Spinal cord (tissue), 10 donors: ENCODE measurements around the gene POU2AF1. TPM values are rescaled to one million over a fixed set of nuclear protein-coding genes. Genes with fewer than 3 reads are reported as not detected.

Experiments used
- DNase-seq, 6 donors: peaks; one replicate each; pipeline versions ENCODE4 v3.0.0 to v3.0.0-alpha.2; 2013 to 2015; ENCODE audit warnings: low spot score in 6 of 6, low read depth in 4 of 6
- H3K27ac ChIP-seq: one replicate; pipeline ENCODE4 v1.5.1; 2013; ENCODE audit warnings: low read depth, low read length, control low read depth
- H3K27me3 ChIP-seq: one replicate; pipeline ENCODE4 v1.6.1; 2013; ENCODE audit warnings: low read length; ENCODE audit not compliant: control insufficient read depth, insufficient read depth
- H3K36me3 ChIP-seq: one replicate; pipeline ENCODE4 v1.6.1; 2013; ENCODE audit warnings: low read length; ENCODE audit not compliant: control insufficient read depth, insufficient read depth
- H3K4me1 ChIP-seq: one replicate; pipeline ENCODE4 v1.6.1; 2013; ENCODE audit warnings: low read length; ENCODE audit not compliant: control insufficient read depth, insufficient read depth
- H3K4me3 ChIP-seq: one replicate; pipeline ENCODE4 v1.5.1; 2013; ENCODE audit warnings: low read depth, low read length, control low read depth
- H3K9me3 ChIP-seq: one replicate; pipeline ENCODE4 v1.6.1; 2013; ENCODE audit warnings: low read length; ENCODE audit not compliant: control insufficient read depth, insufficient read depth
- WGBS: methylation state at CpG from one replicate; pipeline ENCODE4 v1.1.5; 2013; ENCODE audit warnings: missing lambda C conversion rate; ENCODE audit not compliant: insufficient coverage; 5-methylcytosine and 5-hydroxymethylcytosine counted together
- polyA plus RNA-seq, 2 donors: library from polyadenylated mRNA; unstranded; fragments of 120-200 nt; gene quantifications; one replicate each; pipeline ENCODE4 v1.2.1, GENCODE V29; 2013; ENCODE audit not compliant: insufficient read length in 2 of 2
- total RNA-seq, 2 donors: library from RNA; depleted of rRNA in 1 of 2; stranded (reverse); fragments of 120-200 nt in 1 of 2; fragments of >200 nt in 1 of 2; gene quantifications; one replicate each; pipeline versions ENCODE4 v1.2.3 to v1.2.4, GENCODE V29; 2013 to 2014
- donor health status: healthy.

The POU2AF1 gene
- total and polyA plus RNA-seq, 4 donors, result 0.27 to 4.5 (median 0.51) TPM

- Histone ChIP-seq H3K36me3 (no peaks in the 10 kb centered on the region), H3K9me3 (no peaks in the 10 kb centered on the region), H3K27me3 (no peaks in the 10 kb centered on the region), H3K27ac (no peak overlapping the region), H3K4me1 (no peaks in the 10 kb centered on the region), H3K4me3 (no peak overlapping the region)
- 64% methylated on average over 4 of the region's 6 CpGs for WGBS
- DNase-seq, result no peak
Observed at GRCh38 chr11:111310723-111311122, 68.4 kb downstream of the POU2AF1 start.

- WGBS, result 84% methylated on average over 3 of the region's 3 CpGs
- no peaks in the 10 kb centered on the region for H3K4me1 ChIP-seq
- H3K9me3 ChIP-seq, result no peaks in the 10 kb centered on the region
- no peaks in the 10 kb centered on the region for H3K27me3 ChIP-seq
- DNase-seq, result no peak
- H3K36me3 ChIP-seq, result no peaks in the 10 kb centered on the region
- H3K4me3 ChIP-seq, result no peak overlapping the region
- H3K27ac ChIP-seq, result no peak overlapping the region
Observed at GRCh38 chr11:111310088-111310487, 69.0 kb downstream of the POU2AF1 start.

GRCh38 chr11:111309215-111309915 is 69.7 kb downstream of the POU2AF1 start:
- Histone ChIP-seq H3K27me3 (no peaks in the 10 kb centered on the region), H3K4me1 (no peaks in the 10 kb centered on the region), H3K4me3 (no peak overlapping the region), H3K36me3 (no peaks in the 10 kb centered on the region), H3K27ac (no peak overlapping the region), H3K9me3 (no peaks in the 10 kb centered on the region)
- no peak for DNase-seq
- WGBS, result no CpG with 5 or more reads among the region's 5 CpGs

DNA sequence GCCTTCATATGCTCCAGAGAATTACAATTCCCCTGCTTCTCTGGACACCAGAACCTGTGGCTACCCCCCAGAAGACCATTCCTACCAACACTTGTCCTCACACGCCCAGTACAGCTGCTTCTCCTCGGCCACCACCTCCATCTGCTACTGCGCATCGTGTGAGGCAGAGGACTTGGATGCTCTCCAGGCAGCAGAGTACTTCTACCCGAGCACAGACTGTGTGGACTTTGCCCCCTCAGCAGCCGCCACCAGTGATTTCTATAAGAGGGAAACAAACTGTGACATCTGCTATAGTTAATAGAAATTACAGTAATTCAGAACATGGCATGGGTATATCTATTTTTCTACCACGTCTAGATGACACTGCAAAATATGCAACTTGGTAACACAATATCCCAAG is 70.9 kb downstream of the POU2AF1 start:
- Histone ChIP-seq H3K36me3 (no peaks in the 10 kb centered on the region), H3K27me3 (no peaks in the 10 kb centered on the region), H3K4me1 (no peaks in the 10 kb centered on the region), H3K4me3 (no peak overlapping the region), H3K9me3 (no peaks in the 10 kb centered on the region), H3K27ac (no peak overlapping the region)
- WGBS, result 47% methylated on average over 5 of the region's 7 CpGs
- no peak for DNase-seq

- no peak for DNase-seq
- H3K27me3 ChIP-seq, result no peaks in the 10 kb centered on the region
- H3K27ac ChIP-seq, result no peak overlapping the region
- no peak overlapping the region for H3K4me3 ChIP-seq
- 89% methylated on average over 2 of the region's 3 CpGs for WGBS
- H3K4me1 ChIP-seq, result no peaks in the 10 kb centered on the region
- no peaks in the 10 kb centered on the region for H3K9me3 ChIP-seq
- H3K36me3 ChIP-seq, result no peaks in the 10 kb centered on the region
Observed at GRCh38 chr11:111307472-111308108, 71.5 kb downstream of the POU2AF1 start.

- peaks cover 3% of the 10 kb centered on the region for H3K27me3 ChIP-seq
- no peak overlapping the region for H3K4me3 ChIP-seq
- no CpG with 5 or more reads among the region's 5 CpGs for WGBS
- no peak overlapping the region for H3K27ac ChIP-seq
- H3K9me3 ChIP-seq, result no peaks in the 10 kb centered on the region
- H3K4me1 ChIP-seq, result no peaks in the 10 kb centered on the region
- no peaks in the 10 kb centered on the region for H3K36me3 ChIP-seq
- no peak for DNase-seq
Observed at GRCh38 chr11:111306321-111306720, 72.8 kb downstream of the POU2AF1 start.

- no peak for DNase-seq
- WGBS, result 70% methylated on average over 2 of the region's 4 CpGs
- Histone ChIP-seq H3K36me3 (no peaks in the 10 kb centered on the region), H3K27ac (no peak overlapping the region), H3K9me3 (no peaks in the 10 kb centered on the region), H3K4me3 (no peak overlapping the region), H3K27me3 (peaks cover 3% of the 10 kb centered on the region), H3K4me1 (no peaks in the 10 kb centered on the region)
Observed at GRCh38 chr11:111305876-111306275, 73.2 kb downstream of the POU2AF1 start.

DNA sequence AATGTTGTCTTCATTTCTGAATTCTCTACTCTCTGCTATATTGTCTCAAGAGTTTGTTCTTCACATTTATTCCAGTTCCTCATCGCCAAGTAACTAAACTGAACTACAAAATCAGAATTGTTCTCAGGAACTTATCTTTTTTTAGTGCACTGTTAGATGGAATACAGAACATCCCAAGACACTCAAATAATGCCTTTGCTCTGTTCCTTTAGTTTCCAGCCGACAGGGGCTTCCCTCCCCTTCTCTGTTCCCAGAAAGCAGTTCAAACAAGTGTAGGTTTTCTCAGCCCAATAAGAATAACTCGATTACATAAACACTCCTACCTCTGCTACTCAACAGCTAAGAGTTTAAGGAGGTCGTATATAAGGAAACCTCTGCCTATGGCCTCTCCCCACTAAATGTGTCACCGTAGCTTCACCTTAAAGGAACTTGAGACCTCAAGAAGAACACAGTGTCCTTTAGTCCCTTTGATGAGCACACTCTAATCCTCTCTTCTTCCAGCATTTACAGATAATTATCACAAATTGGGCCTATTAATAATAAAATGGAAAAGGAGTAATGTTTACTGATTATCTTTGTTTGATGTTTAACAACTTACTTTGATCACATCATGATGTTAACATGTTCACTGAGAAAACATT is 73.8 kb downstream of the POU2AF1 start:
- DNase-seq, result no peak
- H3K27ac ChIP-seq, result no peak overlapping the region
- no peaks in the 10 kb centered on the region for H3K36me3 ChIP-seq
- 80% methylated on average over 4 of the region's 5 CpGs for WGBS
- peaks cover 3% of the 10 kb centered on the region for H3K4me1 ChIP-seq
- no peak overlapping the region for H3K4me3 ChIP-seq
- H3K9me3 ChIP-seq, result no peaks in the 10 kb centered on the region
- peaks cover 4% of the 10 kb centered on the region for H3K27me3 ChIP-seq

GRCh38 chr11:111303461-111303860 is 75.6 kb downstream of the POU2AF1 start:
- Histone ChIP-seq H3K27ac (no peak overlapping the region), H3K27me3 (peaks cover 10% of the 10 kb centered on the region), H3K4me1 (peaks cover 14% of the 10 kb centered on the region), H3K36me3 (no peaks in the 10 kb centered on the region), H3K9me3 (no peaks in the 10 kb centered on the region), H3K4me3 (no peak overlapping the region)
- 67% methylated on average over 1 of the region's 4 CpGs for WGBS
- peak in 1 of 6 donors; percentile 37 for DNase-seq

GRCh38 chr11:111302298-111302697 is 76.8 kb downstream of the POU2AF1 start:
- peaks cover 12% of the 10 kb centered on the region for H3K27me3 ChIP-seq
- no peak overlapping the region for H3K27ac ChIP-seq
- 100% methylated on average over 1 of the region's 3 CpGs for WGBS
- H3K9me3 ChIP-seq, result no peaks in the 10 kb centered on the region
- peaks cover 3% of the 10 kb centered on the region for H3K36me3 ChIP-seq
- DNase-seq, result no peak
- peaks cover 17% of the 10 kb centered on the region for H3K4me1 ChIP-seq
- H3K4me3 ChIP-seq, result no peak overlapping the region
